ENCODE data around the gene RGS6.

The RGS6 gene

DNA sequence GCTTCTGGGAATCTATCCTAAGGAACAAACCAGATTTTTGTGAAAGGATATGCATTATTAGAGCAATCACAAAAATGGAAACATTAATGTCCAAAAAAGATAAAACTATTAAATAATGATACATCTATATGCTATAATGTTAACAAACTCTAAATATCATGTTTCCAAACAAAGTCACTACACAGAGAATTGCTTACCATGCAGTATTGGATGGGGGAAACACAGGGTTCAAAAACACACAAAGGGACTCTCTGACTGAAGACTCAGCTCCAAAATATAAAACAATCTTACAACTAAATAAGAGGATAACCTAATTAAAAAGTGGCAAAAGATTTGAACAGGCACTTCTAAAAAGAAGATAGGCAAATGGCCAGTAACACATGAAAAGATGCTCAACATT, 657.4 kb downstream of the RGS6 start:
- no peak for DNase-seq (ENCODE audit: low read depth)

DNA sequence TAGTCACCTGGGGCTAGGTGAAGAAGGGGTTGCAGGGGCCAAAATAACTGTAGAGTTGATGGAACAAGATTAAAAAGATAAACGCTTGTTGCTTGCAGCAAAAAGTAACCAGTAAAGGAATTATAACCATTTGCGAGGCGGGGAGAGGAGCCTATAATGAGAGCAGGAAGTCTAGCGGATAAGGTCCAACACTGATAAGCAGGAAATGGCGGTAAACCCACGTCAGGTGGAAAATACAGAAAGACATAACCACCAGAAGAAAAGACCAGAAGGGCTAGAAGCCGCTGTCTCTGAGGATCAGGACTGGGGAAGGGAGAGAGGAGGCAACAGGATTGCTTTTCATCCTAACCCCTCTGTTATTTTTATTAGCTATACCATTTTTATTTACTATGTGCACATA, 658.3 kb downstream of the RGS6 start:
- no peak for DNase-seq (ENCODE audit: low read depth)

DNA sequence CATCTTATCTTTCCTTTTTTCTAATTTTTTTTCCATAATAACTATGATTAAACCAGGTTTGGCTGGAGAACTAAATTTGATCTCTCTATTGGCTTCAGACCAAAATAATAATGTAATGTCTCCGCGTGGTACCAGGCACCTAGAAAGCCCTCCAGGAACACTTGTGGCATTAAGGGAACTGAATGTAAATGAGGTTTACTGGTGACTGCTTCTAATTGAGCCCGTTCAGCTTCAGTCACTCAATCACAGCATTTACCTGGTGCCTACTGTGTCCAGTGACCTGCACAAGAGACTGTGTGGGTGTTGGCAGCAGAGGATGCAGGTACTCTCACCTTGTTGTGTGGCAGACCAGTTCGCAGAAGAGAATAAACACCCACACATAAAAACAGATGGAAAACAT, 659.2 kb downstream of the RGS6 start:
- DNase-seq (ENCODE audit: low read depth), result no peak

DNA sequence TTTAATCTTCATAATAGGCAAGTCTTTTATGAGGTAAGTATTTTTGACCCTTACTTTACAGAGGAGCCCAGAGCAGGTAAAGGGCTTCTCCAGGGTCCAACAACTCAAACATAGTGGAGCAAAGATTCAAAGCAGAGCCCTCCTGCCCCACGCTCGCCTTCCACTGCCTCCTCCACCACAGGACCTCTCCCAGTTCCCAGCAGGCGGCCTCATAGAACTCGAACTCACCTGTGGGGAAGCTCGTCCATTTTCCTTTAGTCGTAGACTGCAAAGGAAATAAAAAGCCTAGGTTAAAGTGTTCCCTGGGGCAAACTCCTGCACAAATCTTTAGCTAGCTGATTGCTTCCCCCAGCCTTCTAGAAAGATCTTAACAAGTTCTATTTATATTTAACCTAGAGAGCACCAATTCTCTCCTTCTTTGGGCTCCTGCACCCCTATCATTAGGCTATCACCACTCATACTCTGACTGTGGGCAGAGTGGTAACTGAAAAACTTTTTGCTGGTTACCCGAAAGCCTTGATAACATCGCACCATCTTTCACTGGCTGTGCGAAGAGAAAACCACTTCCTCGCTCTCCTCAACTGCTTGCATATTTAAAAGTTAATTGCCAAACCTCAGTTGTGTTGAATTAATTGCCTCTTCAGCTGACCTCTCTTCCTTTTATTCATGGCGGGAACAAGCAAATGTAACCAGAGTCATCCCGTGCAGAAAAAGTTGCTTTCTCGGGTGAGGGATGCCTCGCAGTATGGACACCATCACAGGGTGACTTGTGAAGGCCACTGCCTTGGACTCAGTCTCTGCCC, 662.1 kb downstream of the RGS6 start:
- DNase-seq (ENCODE audit: low read depth), result no peak

DNA sequence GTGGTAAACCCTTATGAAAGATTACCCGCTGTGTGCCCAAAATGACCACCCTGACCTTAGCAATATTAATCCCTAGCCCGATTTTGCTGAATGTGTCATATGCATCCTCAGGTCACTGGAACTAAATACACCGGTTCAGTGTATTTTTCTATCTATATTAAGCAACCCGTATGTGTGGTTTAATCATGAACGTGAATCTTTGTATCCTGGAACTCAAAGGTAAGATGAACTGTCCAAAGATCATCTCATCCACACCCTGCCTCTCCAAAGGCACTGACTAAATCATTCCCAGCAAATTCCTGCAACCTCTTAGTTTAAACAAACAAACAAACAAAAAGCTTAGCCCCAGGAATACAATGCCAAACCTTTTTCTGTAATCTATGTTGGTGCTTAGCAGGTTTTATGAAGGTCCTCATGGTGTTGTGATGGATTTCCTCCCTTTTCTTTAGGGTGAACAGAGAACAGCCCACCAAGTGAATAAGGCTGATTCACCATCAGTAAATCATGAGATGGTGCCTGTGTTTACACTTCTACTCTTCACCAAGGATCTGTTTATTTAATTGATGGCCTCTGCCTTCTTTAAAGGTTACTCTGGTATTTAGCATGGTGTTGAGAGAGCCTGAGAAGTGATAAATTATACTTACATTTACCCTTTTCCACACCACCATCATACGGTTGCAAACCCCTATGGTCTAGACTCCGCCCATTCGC, 663.1 kb downstream of the RGS6 start:
- DNase-seq (ENCODE audit: low read depth), result no peak

DNA sequence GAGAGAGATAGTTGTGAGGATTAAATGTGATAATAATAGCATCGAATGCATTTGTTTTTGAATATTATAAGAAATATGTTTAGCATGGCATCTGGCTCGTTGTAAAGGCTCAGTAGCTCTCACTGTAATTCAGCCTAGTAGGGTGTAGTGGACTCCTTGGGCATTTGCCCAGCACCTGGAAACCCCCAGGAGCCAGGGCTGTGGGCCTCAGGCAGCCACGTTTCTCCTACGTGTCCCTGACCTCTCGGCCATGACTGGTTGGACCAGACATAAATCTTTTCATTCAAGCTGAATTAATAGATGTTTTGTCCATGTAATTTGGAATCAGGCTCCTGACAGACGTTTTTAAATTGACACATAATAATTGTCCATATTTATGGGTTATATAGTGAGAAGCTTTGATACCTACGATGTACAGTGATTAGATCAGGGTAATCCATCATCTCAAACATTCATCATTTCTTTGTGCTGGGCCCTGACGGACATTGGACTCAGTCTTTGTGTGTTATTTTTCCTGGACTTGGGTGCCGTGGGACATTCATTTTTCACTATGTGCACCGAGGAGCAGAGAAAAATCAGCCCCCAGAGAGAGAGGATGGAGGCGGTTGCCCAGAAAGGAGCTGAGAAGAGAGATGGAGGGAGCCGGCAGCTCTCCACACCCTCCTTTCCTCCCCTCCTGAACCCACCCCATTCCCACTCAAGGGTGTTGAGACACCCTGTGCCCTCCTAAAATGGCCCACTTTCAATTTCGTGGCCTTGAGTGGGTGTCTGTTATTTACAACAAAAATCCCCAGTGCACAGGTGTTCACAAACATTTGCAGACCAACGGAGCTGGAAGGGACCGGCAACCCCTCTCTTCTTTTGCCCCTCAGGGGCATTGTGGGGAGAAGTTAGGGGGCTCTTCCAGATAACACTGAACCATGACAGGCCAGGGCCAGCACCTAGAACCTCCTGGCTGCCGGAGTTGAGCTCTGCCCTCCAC, 665.3 kb downstream of the RGS6 start:
- no peak for DNase-seq (ENCODE audit: low read depth)

DNA sequence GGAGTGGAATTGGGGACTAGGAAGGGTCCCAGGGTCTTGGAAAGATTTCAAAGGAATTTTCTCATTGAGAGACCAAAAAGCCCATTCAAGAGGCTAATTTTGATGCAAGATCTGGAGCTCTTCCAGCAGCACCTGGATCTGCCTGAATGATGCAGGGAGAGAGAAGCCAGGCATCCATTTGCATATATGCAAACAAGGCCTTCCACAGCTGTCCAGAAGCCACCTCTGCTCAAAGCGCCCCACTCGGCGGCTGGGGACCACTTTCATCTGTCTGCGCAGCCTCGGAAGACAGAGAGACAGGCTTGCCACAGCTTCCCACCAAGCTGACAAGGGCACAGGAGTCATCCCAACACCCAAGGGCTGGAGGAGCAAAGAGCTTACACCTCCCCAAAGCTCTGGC, 666.1 kb downstream of the RGS6 start:
- no peak for DNase-seq (ENCODE audit: low read depth)

DNA sequence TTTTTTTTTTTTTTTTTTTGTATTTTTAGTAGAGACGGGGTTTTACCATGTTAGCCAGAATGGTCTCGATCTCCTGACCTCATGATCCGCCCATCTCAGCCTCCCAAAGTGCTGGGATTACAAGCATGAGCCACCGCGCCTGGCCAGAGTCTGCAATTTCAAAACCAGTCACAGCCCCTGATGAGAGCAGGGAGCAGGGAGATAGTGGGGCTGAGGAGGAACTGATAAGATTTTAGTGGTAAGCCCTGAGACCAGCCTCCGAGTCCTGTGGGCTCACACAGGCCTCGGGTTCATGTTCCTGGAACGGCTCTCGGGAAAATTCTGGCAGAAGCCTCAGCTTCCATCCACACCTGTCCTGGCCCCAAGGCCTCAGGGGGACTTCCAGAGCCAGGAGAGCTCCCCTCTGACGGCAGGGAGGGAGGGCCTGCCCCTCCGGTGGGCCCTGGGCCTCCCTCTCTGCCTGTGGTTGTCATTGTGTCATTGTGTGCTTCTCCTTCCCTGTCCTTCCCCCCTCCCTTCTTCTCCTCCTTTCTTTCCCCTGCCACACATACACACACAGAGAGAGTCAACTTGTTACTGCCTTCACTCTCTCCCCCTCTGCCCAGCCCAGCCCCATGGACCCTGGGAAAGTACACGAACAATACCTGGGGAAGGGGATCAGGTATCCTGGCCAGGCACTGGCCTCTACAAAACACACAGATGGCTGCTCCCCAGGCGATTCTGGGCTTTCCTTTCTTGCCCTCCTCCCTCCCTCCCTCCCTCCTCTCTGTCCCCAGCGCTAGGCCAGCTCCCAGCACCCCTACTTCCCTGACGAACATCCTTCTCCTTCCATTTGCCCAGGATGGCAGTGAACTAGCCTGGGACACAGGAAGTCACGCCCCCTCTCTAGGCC, 667.6 kb downstream of the RGS6 start:
- DNase-seq (ENCODE audit: low read depth), result no peak

DNA sequence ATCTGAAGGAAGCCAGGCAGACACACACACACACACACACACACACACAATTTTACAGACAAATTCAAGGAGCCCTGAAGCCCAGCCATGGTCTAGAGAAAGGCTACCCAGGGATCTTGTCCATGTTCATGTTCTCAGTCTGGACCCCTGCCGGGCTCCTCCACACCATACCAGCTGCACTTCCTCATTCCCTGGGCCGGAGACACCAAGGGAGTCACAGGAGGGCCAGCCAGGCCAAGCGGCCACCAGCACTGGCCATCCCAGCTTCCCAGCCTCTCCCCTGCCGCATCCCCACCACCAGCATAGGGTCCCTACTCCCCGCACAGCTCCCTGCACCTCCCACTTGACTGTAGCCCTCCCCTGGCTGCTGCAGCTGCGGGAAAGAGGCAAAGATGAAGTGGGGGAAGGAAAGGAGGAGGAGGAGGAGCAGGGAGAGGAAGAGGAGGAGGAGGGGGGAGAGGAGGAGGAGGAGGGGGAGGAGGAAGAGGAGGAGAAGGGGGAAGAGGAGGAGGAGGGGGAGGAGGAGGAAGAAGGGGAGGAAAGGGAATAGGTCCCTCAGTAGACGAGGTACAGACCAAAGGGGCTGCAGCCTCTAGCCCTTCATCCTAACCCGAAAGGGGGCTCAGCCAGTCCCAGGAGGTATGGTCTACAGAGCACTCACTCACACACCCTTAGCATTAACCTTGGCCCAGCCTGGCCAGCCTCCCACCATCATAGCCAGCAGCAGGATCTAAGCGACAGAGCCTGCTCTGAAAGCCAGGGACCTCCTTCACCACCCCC, 668.5 kb downstream of the RGS6 start:
- no peak for DNase-seq (ENCODE audit: low read depth)

DNA sequence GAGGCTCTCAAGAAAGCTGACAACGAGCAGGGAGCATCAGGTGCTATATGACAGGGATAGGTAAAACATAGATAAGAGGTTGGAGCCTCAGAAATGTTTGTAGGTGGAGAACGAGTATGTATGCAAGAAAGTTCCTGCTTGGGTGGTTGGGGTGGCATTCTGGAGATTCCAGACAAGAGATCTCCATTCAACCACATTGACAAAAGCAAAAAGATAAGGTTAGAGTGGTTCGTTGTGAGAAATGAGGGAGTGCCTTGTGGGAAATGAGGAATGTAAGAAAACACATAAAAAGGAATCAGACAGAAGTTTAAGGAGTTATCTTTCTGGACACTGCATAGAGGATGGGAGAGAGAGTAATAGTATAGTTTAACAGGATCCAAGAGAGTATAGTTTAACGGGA, 671.4 kb downstream of the RGS6 start:
- no peak for DNase-seq (ENCODE audit: low read depth)

DNA sequence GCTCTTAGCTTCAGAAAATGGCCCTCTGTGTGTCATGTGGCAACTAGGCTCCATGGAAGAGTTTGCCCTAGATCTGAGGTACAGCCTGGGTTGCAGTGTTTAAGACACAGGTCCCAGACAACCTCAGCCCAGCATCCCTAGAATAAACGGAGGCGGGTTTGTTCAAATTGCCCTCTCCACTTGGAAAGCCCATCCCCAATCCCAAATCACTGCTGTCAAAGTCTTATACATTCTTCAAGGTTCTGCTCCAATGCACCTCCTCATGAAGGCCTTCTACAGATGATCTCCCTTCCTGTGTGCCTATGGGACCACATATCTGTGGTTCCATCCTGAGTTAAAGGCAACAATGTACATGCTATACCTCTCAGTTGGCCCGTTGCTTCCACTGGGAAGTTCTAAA, 671.9 kb downstream of the RGS6 start:
- no peak for DNase-seq (ENCODE audit: low read depth)

DNA sequence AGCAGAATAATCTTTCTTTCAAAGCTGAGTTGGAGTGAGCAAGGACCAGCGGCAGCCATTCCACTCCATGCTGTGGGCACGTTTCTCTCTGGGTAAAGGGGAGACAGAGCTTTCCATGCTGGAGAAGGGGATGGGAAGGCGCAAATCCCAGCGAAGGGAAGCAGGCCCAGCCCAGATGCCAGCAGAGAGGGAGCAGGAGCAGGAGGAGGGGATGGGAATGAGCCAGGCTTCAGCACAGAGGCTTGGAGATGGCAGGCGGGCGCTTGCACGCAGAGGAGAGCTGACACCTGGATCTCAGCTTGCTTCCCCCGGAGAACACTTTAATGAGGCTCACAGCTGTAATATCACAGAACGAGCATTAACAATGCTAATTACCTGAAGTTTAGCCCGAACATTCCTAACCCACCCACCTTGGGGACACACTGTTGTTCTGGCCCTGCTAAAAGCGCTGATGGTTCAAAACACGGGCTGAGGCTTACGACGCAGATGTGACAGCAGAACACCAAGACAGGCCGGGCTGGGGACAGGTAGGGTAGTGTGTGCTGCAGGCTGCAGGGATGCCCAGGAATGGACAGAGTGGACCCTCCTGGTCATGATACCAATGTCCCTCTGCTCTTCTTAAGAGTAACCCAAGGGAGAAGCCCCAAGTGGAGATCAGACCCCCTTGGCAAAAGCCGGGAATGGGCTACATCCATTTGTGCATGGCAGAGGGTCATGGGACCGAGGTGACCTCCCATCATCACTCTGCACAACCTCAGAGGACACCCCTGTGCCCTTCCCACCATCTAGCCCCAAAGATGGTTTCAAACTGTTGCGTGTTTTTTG, 673.1 kb downstream of the RGS6 start:
- DNase-seq (ENCODE audit: low read depth), result no peak

DNA sequence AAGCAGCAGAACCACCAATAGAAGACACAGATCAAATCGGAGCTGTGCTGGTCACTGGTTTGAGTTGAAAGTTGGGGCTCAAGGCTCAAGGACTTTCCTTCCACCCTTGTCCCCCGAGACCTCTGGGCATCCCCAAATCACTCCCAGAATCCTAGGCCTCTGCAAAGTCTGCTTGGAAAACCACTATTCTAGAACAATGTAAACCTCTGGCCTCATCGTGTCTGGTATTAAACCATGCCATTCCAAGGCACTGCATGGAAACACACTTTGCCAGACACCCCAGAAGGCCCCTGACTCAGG, 673.6 kb downstream of the RGS6 start:
- no peak for DNase-seq (ENCODE audit: low read depth)

DNA sequence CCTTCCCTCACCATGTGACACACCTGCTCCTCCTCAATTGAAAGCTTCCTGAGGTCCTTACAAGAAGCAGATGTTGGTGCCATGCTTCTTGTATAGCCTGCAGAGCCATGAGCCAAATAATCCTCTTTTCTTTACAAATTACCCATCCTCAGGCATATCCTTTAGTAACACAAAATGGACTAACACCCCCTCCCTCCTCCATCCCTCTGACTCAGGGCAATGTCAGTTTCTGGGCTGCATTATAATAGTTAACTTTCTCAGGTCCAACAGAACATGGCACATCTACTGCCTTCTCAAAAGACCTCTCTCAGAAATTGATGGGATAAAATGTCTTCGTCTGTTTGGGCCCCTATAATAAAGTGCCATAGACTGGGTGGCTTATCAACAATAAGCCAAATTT, 674.6 kb downstream of the RGS6 start:
- no peak for DNase-seq (ENCODE audit: low read depth)

DNA sequence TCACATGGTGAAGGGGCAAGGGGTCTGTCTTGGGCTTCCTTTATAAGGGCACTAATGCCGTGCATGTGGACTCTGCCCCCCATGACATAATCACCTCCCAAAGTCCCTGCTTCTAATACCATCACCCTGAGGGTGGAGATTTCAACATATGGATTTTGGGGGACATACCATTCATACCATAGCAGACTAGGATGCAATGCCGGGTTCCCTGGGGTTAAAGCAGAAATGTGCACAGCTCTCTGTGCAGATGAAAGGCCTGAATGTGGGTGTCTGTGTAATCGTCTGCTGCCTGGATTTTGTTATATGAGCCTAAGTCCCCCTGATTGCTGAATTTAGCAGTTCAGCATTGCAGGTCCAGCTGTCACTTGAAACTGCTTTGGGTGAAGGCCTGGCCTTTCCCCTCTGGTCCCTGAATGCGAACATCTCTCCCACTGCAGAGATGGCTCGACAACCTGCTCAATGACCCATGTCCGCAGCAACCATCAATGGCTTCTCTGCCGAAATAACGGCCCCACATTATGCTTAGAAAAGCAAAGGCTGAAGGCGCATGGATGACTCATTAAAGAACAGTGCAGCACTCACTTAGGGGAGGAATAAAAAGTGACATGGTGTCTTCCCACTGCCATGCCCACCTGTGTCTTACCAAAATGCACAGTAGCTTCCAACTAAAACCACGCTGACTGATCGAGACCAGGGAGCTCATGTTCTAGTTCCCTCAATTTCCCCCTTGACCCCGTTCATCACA, 675.3 kb downstream of the RGS6 start:
- DNase-seq (ENCODE audit: low read depth), result no peak

DNA sequence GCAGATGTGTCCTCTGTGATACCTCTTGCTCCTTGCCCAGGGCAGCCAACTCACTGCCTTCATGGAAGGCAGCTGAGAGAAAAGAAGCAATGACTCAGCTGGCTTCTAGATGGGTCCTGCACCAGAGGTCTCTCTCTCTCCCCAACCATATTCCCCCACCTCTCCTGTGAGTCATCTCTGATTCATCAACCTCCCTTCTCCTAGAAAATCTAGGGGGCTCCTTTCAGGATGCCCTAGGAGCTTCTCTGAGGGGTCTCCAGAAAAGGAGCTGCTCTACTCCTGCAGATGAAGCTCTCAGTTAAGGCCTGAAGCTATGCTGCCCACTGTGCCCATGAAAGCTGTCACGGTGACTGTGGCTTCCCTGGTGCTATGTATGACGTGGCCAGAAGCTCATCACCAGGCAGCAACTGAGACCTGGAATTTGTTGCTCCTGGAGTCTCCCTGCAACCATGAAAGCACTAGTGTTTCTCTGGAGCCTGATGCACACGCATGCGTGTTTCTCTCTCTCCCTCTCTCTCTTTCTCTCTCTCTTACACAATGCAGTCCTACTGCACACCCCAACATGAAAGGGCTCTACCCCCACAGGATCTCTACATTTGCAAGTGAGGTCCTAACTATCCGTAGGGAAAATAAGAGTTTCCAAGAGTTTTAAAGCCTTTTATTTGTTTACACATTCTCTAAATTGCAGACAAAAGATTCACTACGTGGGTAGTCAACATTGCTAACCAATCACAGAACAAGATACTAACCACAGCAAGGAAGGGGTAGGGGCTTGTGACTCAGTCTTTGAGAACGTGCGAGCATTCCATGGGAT, 676.4 kb downstream of the RGS6 start:
- DNase-seq (ENCODE audit: low read depth), result no peak

DNA sequence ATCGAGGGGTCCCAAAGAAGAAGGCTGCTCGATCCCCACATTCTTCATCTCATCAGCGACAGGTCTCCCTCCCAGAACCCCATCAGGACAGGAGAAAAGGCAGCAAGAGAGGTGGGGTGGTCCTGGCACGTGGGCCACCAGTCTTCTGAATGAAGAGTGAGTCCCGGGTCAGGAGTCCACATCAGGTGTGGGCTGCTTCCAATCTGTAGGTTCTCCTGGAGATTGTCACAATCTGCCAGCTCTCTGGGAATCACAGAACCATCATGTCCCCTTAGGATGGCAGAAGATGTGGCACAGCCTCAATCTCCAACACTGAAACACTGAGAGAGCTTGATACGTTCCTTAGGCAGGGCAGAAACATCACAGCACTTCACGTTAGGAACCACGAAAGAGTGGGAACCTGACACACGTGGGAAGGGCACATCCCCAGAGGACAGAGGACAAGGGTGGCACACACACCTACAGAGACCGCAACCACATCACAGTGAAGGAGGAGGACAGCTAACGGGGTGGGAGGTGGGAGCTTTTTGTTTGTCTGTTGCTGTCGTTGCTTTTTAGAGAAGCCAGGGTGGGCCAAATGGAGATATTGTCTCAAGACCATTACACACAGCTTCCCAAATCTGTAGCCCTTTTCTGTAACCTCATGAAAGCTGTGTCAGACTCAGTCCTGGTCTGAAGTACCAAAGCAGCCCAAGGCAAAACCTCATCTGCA, 677.1 kb downstream of the RGS6 start:
- DNase-seq (ENCODE audit: low read depth), result no peak

Measured in T follicular helper cell (primary cell).